ENCODE data around the gene EPYC.

Gene EPYC

GRCh38 chr12:91004872-91005271, at the start of gene EPYC:
Gene EPYC (minus strand): TSS chr12:91004972. CDS start chr12:91002565, 2,407 bp downstream.
- DNase-seq: no peak

DNA sequence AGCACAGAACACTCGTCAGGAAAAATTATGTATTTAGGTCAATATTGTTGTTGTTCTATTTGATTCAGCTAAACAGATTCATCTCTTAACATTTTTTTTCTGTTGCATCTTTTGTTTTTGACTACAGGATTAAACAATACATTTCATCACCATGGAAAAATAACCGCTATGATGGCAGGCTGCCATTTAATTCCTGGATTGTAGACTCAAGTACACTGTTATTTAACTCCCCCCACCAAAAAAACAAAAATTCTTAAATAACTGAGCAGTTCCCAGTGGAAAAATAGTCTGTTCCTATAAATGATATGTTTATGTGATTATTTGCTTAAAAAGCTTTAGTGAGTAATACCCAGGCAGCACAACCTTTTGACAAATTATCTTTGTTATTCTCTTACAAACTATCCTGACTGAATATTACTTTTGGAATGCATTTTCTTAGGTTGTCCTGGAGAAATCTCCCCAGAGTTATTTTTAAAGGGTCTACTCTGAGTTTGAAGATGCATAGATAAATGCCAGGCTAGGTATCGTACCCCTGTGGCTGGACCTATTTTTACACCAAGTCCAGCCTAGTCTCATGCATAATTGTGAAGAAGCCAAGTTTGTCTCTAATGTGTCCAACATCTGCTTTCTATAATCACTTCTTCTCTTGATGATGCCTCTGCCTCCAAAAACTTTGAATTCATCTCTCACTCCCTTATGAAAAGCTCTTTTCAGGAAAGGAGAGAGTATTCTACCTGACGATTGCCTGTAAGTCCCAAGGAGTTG, 49.4 kb upstream of the EPYC start:
- no peak for DNase-seq

GRCh38 chr12:91052026-91052425, 47.3 kb upstream of the EPYC start:
- peak in 1 of 14 donors; percentile 21 for DNase-seq

GRCh38 chr12:91044586-91044985, 39.8 kb upstream of the EPYC start:
- DNase-seq: no peak

DNA sequence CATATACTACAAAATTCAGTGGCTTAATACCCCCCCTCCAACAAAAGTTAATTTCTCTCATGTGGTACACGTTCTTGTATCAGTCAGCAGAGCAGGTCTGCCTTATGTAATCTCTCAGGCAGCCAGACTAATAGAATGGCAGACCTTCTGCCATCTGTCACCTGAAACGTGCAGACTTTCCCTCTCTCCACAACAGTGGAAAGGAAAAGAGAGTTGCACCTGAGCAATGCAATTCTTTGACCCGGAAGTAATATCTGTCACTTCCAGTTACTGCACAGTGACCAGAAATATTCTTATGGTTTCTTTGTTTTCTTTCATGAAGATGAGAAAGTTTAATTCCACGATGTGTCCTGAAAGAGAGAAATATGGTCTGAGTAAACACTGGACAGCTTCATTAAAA, 38.6 kb upstream of the EPYC start:
- peak in 2 of 14 donors; percentile 0 to 83 for DNase-seq

GRCh38 chr12:91040096-91040755, 35.5 kb upstream of the EPYC start:
- DNase-seq: no peak

DNA sequence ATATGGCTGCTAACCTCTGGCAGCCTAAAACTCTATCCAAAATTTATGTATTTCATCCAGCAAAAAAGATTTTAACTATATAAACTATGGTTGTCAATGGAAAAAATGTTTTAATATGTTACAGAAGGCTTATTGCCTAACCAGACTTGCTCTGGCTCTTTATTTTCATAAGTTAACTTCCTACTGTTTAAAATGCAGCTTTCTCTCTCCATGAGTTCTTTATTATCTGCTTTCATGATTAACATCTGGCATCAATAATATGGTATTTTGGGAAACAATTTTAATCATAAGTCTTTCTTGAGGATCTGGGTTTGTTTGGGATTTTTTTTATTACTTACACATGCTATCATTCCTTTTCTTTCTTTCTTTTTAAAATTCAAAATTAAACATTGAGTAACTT, 32.5 kb upstream of the EPYC start:
- DNase-seq: no peak

DNA sequence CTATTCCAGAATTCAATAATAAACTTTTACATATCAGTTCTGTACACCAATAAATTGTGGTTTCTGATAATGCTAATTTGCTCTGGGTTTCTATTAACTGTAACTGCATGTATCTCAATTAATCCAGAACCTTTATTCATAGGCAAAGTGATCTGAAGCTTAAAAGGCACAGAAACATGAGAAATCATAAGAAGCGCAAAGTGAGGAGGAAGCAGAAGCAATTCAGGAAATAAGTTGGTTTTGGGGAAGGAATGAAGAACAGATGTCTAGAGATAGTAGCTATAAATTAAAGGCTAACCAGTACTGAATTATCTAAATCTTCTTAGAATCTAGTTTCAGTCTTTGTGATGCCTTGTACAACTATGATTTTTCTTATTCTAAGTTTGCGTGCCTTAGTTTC, 28.5 kb upstream of the EPYC start:
- DNase-seq: no peak

GRCh38 chr12:91023326-91024004, 18.7 kb upstream of the EPYC start:
- DNase-seq: no peak

DNA sequence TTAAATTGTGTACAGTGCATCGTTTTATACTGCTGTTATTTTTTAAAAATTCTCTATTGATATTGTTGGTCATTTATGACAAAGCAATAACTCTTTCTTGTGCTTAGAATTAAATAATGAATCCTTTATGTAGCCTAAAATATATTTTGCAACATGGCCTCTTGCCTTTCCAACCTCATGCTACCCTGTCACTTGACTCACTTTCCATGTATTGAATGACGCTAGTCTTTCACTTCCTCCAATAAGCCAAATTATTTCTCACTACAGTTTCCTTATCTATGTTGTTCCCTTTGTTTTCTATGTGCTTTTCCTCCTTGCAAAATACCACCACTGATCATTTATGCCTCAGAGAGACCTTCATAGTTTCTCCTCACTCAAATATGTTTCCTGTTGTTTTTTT, 16.3 kb upstream of the EPYC start:
- DNase-seq: no peak

GRCh38 chr12:91019455-91019854, 14.7 kb upstream of the EPYC start:
- no peak for DNase-seq

DNA sequence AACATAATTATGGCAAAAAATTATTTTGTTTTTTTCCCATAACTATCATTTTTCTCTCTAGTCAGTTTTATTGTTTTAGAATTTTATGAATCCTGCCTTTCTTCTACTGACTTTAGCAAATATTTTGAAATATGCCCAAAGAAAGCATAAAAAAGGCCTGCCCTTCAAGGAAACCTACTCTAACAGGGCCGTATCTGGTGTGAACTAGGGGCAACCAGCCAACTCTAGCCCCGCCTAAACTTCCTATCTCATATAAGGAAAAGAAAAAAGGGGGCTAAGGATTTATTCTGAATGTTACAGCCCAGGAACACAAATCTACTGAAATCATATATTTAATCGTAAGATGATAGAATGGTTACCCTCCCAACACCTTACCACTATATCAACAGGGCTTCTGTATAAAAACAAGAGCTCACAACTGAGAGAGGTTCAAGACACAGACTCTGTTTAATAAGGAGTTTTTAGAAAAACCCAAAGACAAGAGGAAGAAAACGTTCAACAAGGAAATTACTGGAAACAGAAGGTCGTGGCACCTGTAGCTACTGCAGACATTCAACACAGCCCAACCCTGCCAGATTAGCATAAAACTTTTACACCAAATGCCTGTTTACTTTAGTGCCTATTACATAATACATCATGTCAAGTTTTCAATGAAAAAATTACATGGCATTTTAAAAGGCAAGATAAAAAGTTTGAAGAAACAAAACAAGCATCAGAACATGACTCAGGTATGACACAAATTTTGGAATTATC, 12.9 kb upstream of the EPYC start:
- DNase-seq: no peak

- DNase-seq: no peak
Measured at GRCh38 chr12:91017043-91017442, 12.3 kb upstream of the EPYC start.

DNA sequence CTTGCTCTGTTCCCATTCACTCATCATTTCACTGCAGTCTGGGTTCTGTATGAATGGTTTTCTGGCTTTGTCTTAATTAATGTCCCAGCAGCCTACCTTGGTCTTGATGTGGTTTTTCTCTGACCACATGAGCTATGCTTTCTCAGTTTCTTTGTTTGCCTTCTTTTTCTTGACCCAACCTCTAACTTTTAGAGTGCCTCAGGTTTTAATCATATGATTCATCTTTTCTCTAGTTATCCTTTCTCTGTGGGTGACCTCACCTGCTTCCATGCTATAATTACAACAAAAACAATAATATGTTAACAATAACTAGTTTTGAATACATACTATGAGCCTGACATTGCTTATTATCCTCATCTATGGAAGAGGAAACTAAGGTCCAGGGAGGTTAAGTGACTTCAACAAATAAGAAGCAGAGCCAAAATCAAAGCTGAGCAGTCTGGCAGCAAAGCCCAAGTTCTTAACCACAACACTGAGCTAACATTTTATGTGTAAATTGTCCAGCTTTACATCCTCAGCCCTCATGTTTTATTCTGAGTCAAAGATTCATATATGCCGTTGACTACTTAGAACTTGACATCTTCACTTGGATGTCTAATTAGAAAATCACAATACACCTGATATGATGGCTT, 4.7 kb upstream of the EPYC start:
- DNase-seq: no peak

DNA sequence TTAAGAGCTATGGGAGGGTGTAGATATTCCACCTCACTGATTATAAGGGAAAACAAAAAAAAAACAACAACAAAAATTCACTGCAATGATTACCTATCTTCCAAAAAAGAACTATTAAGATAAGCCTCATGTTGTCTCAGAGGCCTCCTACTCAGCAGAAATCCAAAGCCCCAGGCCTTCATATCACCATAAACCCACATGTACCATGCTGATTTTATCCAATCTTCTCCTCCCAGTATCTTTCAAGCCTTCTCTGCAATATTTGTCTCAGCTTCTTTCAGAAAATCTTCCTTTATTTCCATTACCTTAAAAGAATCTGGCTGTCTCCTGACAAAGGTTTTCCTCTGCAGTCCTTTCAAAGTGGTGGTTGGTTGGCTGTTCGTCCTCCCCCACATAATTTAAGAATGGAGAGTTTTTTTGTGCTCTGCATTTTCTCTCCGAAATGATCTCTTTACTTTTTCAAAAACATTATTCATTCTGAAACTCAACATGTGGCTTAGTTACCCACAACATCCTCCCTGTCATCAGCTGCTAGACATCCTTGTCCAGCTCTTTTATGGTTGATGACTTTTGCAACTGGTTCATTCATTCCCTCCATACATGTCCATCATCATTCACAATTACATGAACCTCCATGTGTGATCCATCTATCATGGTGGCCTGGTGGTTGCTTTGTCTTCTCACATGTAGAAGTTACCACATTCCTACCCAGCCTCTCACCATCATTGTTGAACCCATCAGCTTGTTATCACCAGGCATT, 2.9 kb upstream of the EPYC start:
- no peak for DNase-seq

- DNase-seq: no peak
Measured at GRCh38 chr12:91003737-91004136, 1.0 kb downstream of the EPYC start.

- DNase-seq: no peak
Measured at GRCh38 chr12:91001306-91001705, 3.5 kb downstream of the EPYC start.

GRCh38 chr12:90999966-91000365, 4.8 kb downstream of the EPYC start:
- DNase-seq: no peak

DNA sequence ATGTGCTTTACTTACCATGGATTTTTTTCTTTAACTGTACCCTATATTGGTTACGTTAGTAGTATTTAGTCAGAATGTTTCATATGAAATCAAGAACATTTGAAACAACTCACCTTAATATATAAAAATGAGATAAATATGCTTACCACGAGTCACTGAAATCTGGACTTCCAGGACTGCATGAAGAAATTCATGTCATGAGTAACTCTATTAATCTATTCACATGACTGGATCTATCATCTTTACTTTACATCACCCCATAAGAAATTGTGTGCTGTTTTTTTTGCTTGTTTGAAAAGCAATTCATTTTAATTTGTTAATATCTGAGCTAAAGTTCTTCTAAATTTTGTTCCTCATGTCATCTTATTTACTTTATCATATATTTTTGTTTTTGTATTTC, 5.2 kb downstream of the EPYC start:
- no peak for DNase-seq

- DNase-seq: no peak
Measured at GRCh38 chr12:90995010-90995409, 9.8 kb downstream of the EPYC start.

DNA sequence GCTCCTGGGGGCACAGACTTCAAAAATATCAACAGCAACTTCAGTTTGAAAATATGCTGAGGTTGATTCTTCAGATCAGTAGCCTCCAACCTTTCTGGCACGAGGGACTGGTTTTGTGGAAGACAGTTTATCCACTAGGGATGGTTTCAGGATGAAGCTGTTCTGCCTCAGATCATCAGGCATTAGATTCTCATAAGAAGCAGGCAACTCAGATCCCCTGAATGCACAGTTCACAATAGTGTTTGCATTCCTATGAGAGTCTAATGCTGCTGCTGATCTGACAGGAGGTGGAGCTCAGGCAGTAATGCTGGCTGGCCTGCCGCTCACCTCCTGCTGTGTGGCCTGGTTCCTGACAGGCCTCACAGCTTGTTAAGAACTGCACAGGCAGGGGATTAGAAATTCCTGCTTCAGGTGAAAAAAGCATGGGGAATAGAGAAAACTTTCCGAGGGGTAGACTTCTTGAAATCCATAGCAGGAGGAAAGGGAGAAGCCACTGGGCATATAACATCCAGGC, 12.8 kb downstream of the EPYC start:
- DNase-seq: peak in 1 of 14 donors; percentile 44

Data from C1 segment of cervical spinal cord (tissue), 14 donors.